ENCODE data around the gene TRIM71.
A peak's percentile ranks its signal among the peaks of the same experiment; 100 is the strongest.

Gene TRIM71

DNA sequence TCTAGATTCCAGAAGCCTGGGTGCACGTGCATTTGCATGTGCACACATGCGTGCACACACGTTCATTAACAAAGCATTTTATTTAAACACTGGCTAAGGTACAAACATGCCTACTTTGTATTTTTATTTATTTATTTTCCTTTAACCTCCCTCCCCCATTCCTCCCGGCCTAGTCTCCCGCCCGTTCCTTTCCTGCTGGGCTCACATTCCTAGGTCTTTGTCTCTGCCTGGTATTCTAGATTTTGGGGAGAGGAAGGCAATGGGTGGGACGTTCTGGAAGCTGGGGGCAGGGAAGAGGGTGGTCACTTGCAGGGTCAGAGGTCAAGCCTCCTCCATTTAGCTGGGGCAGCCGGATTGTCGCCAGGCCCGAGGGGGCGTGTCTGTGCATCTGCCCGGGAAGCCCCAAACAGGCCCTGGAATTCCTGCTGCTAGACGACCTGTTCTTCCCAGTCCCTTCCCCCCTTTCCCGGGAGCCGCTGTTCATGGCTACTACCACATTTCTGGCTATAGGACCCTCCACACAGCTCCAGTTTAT is 51.8 kb downstream of the TRIM71 start:
- DNase-seq = no peak

DNA sequence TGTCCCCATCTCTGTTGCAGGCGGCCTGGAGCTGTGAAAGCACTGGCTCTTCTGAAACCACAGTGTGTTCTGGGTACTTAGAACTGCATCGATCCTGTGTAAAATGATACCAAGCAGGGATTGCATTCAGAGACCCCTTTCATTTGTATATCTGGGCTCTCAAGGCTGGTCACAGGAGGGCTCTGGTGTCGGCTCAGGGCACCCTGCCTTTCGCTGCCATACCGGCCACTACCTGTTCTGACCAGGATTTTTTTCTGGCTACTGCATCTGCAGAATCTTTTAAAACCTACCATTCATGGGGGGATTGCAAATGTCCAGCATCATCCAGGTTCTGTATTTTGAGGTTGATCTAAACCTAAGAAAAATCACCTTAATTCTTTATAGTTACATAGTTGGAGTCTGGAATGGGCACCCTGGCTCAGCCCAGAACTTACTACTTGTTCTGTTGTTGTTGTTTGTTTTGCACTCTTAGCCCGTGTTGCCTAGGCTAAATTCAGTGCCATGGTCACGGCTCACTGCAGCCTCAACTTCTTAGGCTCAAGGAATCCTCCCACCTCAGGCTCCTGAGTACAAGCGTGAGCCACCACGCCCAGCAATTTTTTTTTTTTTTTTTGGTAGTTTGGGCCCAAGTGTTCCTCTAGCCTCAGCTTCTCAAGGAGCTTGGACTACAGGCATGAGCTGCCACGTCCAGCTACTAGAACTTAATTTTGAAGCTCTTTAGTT is 52.7 kb downstream of the TRIM71 start:
- DNase-seq = no peak

DNA sequence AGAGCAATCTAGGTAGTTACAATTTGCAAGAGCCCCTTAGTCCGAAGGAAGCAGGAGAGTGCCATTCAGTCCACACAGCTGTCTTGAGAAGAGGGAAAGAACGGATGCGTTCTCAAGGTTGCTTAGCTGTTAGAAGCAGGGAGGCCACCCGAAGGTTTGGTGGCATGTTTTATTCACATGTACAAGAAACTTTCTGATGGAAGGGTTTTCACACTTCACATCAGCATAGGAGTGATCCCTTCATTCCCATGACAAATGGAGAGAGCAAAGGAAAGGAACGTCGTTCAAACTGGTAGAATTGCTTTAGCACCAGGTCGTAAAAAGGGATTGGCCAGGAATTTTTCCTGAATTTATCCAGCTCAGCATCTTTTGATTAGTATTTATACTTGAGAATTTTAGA is 53.5 kb downstream of the TRIM71 start:
- DNase-seq = no peak

DNA sequence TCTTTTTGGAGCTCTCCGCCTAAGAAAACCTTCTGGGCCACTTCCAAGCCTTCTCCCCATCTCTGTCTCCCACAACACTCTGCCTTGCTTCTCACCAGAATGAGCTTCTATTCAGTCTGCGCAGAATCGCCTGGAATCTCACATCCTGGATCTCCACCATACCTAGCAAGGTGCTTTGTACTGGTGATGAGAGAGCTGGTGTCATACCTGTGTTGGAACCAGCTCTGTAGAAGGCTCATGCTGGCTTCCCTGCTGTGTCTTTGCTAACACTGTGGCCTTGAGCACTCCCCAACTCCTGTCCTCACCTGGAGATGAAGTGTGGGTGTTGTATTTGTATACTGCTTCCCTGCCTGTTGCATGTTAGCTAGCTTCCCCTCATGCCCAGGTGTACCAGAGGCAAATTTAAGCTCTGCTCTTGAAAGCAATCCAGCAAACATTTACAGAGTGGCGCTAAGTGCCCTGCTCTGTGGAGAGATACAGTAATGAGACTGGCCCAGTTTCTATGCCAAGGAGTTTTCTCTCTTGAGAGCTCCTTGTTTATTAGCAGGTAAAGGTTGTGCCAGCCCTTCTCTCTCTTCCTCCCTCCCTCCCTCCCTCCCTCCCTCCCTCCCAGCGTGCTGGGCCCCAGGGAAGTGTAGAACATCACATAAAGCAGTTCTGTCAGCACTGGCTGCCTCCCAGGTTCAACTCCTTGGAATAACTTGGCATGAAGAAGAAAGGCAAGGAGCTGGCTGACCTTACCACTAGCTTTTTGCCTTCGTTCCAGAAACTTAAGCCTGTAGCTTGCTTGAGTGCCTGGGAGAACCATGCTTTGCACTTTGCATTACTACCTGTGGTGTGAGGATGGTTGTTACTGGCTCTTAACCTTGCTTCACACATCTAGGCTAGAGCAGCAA is 54.9 kb downstream of the TRIM71 start:
- DNase-seq = no peak

DNA sequence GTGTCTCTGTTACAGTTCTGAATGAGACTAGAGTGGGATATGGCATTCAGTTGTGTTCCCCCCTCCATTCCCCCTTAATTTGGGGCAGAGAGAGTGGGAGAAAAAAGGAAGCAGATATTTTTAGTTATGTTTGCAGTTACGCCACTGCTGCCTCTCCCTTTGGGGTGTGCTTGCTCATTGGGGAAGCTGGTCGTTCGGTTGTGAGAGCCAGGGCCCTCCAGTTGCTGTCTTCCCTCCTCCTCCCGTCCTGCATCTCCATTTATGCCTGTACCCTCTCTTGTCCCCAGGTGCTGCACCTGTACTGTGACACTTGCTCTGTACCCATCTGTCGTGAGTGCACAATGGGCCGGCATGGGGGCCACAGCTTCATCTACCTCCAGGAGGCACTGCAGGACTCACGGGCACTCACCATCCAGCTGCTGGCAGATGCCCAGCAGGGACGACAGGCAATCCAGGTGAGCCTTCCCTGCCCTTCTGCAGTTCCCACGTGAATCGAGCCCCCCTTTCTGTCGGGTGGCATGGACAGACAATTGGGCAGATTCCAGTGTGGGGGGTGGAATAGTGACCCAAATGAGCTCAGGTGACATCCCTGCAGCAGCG is 55.8 kb downstream of the TRIM71 start:
- no peak for DNase-seq

DNA sequence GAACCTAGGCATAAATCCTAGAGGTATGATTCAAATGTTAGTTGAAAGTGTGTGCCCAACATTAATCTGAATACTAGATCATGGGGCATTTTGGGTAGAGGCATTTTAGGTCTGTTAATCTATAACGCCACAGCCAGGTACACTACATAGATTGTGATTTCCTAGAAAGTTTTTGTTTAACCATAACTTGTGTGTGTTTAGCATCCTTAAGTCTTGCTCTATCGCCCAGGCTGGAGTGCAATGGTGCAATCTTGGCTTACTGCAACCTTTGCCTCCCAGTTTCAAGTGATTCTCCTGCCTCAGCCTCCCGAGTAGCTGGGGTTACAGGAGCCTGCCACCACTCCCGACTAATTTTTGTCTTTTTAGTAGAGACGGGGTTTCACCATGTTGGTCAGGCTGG is 59.1 kb downstream of the TRIM71 start:
- no peak for DNase-seq

DNA sequence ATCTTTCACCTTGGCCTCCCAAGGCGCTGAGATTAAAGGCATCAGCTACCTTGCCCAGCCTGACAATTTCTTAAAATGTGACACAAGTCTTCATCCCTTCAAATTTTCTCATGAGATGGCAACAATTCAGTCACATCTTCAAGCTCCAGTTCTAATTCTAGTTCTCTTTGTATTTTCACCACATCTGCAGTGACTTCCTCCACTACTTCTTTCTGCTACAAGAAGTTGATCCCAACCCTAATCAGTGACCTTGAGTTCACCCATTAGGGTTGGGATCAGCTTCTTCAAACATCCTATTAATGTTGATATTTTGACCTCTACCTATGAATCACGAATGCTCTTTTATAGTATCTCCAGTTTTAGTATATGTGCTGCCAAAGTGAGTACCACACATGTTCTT is 59.8 kb downstream of the TRIM71 start:
- DNase-seq = no peak

DNA sequence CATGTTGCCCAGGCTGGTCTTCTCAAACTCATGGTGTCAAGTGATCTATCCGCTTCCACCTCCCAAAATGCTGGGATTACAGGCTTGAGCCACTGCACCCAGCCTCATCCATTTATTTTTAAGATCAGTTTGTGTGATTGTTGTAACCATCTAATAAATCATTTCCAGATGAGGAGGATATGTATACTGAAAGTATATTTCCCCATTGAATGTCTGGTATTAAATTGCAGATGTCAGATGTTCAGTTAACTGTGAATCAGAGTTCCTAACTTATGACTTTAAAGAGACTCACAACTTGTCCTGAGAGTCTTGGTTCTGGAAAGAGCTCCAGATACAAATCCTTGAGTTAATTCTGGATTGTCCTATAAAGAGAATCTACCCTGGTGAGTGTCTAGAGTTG is 62.4 kb downstream of the TRIM71 start:
- no peak for DNase-seq

DNA sequence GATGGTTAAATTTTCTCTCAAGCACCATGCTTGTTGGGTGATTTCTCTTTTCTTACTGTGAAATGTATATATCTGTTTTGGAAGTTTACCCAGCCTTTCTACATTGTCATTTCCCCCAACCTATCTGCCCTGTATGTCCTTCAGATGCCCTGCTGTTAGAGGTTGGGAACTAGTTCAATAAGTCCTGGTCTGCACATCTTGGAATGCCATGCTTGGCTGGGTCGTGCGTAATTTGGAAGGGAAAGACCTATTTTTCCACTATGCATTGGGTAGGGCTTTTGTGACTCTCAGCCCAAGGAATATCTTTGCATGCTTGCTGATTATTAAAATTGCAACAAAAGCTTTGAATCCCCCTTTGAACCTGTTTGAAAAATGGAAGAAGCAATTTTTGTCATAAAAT is 63.8 kb downstream of the TRIM71 start:
- DNase-seq = no peak

DNA sequence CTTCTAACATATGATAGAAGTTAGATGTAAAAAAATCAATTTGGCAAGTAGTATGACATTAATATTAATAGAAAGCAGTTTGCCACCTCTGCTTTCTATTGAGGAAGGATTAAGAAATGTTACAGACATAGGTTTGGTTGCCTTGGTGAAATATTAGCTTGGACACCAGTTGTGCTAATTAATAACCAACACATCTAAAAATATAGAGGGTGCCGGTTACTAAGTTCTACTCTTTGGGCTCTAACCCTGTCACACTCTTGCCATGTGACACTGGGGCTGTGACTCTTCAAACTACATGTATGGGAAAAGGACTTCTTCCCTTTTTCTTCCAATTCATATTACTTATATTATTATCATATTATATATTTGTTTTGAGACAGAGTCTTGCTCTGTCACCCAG is 64.4 kb downstream of the TRIM71 start:
- no peak for DNase-seq

DNA sequence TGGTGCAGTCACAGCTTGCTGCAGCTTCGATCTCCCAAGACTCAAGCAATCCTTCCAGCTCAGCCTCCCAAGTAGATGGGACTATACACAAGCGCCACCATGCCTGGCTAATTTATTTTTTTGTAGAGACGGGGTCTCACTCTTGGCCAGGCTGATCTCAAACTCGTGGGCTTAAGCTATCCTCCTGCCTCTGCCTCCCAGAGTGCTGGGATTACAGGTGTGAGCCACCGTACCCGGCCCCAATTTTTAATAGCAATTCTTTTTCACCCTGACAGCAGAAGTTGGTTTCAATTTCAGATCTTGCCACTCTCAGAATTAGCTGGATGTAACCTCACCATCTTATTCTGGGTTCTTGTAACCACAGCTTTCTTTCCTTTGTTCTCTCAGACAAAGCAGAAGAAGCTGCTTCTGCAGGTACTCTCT is 64.8 kb downstream of the TRIM71 start:
- peak; percentile 13 for DNase-seq

DNA sequence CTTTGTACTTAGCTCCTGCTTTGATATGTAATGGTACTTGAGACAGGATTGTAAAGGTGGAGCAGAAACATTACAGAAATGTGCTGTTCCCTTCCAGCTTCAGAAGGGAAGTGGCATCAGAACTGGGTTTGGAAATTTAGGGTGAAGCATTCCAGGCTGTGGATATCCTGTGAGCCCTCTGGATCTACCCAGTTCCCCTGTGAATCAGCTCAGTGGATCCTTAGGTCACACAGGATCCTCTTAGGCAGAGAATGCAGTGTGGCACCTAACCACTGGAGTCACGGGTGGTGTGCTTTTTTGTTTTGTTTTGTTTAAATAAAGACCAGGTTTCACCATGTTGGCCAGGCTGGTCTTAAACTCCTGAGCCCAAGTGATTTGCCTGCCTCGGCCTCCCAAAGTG is 66.0 kb downstream of the TRIM71 start:
- no peak for DNase-seq

DNA sequence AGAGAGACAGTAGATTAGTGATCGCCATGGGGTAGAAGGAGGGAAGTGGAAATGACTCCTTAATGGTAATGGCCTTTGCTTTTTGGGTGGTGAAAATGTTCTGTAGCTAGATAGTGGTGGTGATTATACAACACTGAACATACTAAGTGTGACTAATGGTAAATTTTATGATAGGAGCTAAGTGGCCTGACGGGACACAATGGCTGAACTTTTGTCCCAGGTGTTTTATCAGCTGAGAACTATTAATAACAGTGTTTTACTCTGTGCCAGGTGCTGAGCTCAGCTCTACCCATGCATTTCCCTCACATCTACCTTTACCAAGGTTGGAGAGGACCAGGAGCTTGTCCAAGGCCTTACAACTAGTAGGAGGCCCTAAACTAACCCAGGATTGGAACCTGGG is 66.8 kb downstream of the TRIM71 start:
- DNase-seq = no peak

DNA sequence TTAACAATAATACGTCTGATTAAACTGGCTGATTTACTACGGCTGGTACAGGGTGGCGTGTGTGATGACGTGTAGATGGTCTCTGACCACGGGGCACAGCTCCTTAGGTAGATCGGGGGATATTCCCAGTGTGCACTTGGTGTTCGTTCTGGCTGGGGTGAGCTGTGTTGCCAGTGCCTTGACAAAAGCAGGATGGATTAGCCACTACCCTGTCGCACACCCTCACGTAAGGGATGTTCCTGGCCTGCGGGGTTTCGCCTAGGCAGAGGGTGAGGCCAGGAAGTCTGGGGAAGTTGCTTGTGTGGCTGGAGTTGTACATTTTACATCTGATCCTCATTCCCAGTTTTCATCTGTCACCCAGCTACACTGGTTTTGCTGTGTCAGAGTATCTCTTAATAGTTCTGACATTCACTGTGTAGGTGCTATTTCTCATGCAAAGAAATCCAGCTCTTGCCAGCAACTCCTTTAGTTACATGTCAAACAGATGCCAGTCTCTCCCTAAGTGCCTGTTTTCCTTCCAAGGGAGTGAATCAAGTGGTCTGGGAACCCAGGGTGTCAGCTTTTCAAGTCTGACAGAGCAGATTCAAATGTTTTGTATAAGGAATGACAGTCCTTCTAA is 67.6 kb downstream of the TRIM71 start:
- DNase-seq = no peak

DNA sequence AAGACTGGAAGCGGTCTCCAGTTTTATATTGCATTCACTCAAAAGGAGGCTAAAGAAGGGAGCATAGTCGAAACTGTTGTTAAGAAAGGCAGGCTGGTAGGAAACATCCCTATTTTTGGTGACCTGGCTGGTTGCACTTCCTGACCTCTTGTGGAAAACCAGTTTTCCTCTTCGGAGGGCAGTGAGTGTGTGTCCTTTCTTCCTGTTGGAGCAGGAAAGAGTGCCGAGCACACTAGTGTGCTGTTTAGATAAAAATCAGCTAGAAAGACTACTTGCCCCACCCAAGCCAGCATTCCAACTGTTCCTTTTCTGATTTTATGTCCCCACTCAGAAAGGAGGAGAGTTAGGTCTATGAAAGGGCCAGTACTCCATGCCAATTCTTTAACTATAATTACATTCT is 68.5 kb downstream of the TRIM71 start:
- DNase-seq = no peak

DNA sequence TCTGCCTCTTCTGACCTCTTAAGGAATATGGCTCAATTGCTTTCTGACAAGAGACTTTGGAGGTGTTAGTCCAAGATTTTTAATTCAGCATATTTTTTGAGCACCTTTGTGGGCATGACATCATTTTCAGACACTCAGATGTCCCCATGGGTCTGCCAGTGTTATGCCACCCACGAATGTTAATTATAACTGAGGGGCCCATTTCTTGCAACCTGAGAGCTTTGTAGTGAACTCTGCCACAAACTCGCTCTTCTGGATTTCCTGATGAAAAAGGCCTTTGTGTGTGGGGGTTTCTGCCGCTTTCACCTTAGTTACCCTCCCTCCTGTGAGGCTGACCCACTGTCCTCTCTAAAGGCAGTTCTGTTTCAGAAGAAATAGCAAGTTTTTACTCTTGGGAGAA is 69.1 kb downstream of the TRIM71 start:
- DNase-seq = no peak

DNA sequence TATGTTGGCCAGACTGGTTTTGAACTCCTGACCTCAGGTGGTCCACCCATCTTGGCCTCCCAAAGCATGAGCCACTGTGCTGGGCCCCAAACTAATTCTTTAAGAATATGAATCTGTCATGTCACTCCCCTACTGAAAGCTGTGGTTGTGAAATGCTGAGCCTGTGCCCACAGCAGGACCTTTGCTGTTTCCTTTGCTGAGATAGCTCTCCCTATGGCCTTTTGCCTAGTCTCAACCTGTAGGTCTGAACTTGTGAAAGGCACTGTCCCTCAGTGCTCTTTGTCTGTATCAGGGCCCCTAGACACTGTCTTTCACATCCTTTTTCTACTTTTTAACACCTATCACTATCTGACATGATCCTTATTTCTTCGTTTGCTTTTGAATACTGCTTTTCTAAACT is 70.9 kb downstream of the TRIM71 start:
- no peak for DNase-seq

DNA sequence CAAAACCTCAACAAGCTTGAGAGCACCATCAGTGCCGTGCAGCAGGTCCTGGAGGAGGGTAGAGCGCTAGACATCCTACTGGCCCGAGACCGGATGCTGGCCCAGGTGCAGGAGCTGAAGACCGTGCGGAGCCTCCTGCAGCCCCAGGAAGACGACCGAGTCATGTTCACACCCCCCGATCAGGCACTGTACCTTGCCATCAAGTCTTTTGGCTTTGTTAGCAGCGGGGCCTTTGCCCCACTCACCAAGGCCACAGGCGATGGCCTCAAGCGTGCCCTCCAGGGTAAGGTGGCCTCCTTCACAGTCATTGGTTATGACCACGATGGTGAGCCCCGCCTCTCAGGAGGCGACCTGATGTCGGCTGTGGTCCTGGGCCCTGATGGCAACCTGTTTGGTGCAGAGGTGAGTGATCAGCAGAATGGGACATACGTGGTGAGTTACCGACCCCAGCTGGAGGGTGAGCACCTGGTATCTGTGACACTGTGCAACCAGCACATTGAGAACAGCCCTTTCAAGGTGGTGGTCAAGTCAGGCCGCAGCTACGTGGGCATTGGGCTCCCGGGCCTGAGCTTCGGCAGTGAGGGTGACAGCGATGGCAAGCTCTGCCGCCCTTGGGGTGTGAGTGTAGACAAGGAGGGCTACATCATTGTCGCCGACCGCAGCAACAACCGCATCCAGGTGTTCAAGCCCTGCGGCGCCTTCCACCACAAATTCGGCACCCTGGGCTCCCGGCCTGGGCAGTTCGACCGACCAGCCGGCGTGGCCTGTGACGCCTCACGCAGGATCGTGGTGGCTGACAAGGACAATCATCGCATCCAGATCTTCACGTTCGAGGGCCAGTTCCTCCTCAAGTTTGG is 72.9 kb downstream of the TRIM71 start:
- DNase-seq = no peak

DNA sequence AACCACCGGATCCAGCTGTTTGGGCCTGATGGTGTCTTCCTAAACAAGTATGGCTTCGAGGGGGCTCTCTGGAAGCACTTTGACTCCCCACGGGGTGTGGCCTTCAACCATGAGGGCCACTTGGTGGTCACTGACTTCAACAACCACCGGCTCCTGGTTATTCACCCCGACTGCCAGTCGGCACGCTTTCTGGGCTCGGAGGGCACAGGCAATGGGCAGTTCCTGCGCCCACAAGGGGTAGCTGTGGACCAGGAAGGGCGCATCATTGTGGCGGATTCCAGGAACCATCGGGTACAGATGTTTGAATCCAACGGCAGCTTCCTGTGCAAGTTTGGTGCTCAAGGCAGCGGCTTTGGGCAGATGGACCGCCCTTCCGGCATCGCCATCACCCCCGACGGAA is 73.6 kb downstream of the TRIM71 start:
- no peak for DNase-seq

DNA sequence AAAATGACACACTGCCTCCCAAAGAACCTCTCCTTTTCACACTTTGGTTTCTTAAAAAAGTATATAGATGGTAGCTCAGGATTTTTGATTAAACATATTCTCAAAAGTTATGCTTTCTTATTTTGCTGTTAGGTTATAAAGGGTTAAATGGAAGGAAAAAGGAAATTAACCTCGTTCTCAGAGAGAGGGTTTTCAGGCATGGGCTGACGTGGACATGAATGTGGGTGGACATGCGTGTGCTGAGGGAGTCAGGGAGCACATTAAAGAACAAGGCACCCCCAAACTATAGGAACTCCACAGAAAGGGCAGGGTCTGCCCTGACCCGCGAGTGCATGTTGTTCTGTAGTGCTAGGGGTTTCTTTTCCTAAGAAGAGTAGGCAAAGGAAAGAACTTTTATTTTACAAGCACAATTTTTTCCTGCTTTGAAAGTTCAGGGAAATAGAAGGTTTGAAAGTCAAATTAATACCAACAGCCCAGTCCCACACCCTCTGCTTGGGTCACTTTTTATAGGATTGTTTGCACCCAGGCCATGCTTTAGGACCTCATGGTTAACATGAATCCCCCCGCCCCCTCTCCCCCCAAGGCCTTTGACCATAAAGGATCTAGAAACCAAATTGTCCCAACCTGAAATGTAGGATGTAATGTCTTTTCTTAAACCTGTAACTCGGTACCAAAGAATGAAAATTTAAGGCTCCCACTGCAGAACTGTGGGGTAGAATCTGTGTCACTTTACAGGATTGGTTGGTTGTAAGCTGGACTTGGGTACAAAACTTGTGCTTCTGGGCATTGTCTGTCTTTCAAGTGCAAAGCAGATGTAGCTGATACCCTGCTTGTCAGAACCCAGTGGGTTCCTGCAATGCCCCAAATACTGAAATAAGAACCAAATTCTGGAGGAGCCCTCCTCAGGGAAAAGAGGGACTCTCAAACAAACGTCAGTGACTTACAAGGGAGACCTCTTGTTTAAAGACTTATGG is 75.1 kb downstream of the TRIM71 start:
- DNase-seq = no peak

DNA sequence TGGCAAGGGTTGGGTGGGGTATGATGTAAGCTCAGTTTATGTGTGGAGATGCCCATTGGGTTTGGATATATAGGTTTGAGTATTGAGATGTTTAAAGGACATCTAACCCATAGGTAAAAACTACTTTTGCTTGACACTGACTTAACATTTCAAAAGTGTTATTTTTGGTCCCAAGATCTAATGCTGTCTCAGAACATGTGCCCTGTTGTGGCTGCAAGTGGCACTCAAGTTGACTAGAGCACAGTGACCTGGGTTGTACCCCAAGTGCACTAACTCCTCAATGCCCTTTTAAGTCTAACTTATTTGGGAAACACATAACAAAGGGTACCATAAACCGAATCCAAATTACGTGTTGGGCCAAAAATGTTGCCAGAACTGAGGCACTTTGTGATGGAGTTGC is 77.2 kb downstream of the TRIM71 start:
- DNase-seq = no peak

All from activated CD4-positive, alpha-beta T cell treated with anti-CD3 and anti-CD28 coated beads for 48 hours (primary cell).